ENCODE data around the gene SMG7. TPM values are rescaled to one million over a fixed set of nuclear protein-coding genes. Genes with fewer than 3 reads are reported as not detected.
A peak's percentile ranks its signal among the peaks of the same experiment; 100 is the strongest.

The SMG7 gene
- total RNA-seq, 1 donor from 2014 or later = 70.2 TPM

DNA sequence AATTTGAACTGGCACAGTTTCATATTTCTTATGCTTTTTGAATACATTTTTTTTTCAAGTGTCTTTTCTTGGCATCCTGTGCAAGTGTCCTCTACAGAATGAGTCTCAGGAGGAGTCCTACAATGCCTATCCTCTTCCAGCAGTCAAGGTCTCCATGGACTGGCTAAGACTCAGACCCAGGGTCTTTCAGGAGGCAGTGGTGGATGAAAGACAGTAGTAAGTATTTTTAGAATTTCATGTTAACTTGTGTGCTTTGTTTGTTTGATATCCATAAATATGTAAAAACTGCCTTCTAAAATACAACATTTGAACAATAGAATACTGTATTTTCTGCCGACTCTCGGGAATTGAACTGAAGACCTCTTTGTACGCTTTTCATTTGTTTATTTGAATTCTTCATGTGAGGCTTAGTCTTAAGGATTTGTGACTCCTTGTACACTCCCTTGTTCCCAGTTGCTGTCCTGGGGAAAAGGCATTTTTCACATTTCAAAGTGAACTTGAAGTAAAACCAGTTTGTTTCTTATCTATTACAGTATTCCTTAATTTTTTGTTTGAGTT lies 61.4 kb downstream of the SMG7 start:
- H3K27ac Mint-ChIP-seq (ENCODE audit: unreplicated experiment) = no peak overlapping the region
- no peak for DNase-seq (ENCODE audit: low spot score)
- TF ChIP-seq, protein P1, sequence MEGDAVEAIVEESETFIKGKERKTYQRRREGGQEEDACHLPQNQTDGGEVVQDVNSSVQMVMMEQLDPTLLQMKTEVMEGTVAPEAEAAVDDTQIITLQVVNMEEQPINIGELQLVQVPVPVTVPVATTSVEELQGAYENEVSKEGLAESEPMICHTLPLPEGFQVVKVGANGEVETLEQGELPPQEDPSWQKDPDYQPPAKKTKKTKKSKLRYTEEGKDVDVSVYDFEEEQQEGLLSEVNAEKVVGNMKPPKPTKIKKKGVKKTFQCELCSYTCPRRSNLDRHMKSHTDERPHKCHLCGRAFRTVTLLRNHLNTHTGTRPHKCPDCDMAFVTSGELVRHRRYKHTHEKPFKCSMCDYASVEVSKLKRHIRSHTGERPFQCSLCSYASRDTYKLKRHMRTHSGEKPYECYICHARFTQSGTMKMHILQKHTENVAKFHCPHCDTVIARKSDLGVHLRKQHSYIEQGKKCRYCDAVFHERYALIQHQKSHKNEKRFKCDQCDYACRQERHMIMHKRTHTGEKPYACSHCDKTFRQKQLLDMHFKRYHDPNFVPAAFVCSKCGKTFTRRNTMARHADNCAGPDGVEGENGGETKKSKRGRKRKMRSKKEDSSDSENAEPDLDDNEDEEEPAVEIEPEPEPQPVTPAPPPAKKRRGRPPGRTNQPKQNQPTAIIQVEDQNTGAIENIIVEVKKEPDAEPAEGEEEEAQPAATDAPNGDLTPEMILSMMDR (IDR thresholded peaks at IDR 0.05; ENCODE audit: unreplicated experiment) = no peak
- no peaks in the 10 kb centered on the region for H3K27me3 Mint-ChIP-seq (ENCODE audit: unreplicated experiment)
- H3K4me1 Mint-ChIP-seq (ENCODE audit: unreplicated experiment) = no peaks in the 10 kb centered on the region
- peaks cover 12% of the 10 kb centered on the region for H3K36me3 Mint-ChIP-seq (ENCODE audit: low read depth, unreplicated experiment)
- no peaks in the 10 kb centered on the region for H3K9me3 Mint-ChIP-seq (ENCODE audit: unreplicated experiment)
- no peak overlapping the region for H3K4me3 Mint-ChIP-seq (ENCODE audit: unreplicated experiment)

DNA sequence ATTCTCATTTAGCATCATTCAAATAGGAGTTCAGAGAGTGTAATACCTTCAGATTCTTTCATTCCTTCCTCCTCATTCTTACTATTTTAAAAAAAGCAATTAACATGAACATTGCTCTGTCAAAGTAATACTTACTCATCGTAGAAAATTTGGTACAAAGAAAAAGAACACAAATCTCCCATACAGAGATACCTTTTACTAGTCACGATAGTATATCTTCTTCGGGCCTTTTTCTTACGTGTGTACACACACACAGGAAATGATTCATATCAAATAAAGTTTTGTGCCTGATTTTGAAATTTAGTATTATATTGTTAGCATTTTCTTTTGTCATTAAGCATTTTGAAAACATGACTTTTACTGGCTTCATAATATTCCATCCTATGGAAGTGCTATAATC lies 65.1 kb downstream of the SMG7 start:
- TF ChIP-seq, protein P1 (IDR thresholded peaks at IDR 0.05; ENCODE audit: unreplicated experiment) = no peak
- H3K9me3 Mint-ChIP-seq (ENCODE audit: unreplicated experiment) = no peaks in the 10 kb centered on the region
- H3K4me1 Mint-ChIP-seq (ENCODE audit: unreplicated experiment) = peaks cover 5% of the 10 kb centered on the region
- DNase-seq (ENCODE audit: low spot score) = no peak
- no peak overlapping the region for H3K4me3 Mint-ChIP-seq (ENCODE audit: unreplicated experiment)
- H3K36me3 Mint-ChIP-seq (ENCODE audit: low read depth, unreplicated experiment) = peaks cover 18% of the 10 kb centered on the region
- no peaks in the 10 kb centered on the region for H3K27me3 Mint-ChIP-seq (ENCODE audit: unreplicated experiment)
- H3K27ac Mint-ChIP-seq (ENCODE audit: unreplicated experiment) = no peak overlapping the region

DNA sequence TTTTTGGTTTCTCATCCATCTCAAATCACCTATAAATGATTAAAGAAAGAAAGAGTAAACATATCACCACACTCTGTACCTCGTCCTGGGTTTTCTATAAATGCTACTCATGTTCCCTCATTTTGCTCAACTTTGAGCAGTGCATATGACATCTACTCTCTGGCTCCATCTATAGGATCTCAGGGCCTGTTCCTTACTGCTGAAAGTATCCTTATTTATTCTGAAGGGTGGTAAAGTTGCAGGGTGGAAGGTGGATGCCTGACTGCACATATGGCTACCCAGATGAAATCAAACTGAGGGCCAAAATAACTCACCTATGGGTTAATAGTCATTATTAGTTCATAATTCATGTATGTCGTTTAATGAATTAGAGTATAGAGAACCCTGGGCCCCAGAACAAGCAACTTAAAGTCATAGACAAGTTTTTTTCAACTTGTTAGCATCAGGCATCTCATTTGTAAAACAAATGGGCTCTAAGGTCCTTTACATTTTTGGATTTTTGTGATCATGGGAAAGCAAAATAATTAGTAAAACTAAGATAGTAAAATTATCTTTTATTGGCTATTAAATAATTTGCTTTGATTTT lies 71.4 kb downstream of the SMG7 start:
- Mint-ChIP-seq H3K27me3 (ENCODE audit: unreplicated experiment) (no peaks in the 10 kb centered on the region), H3K36me3 (ENCODE audit: low read depth, unreplicated experiment) (peaks cover 28% of the 10 kb centered on the region), H3K4me1 (ENCODE audit: unreplicated experiment) (peaks cover 41% of the 10 kb centered on the region), H3K27ac (ENCODE audit: unreplicated experiment) (no peak overlapping the region), H3K9me3 (ENCODE audit: unreplicated experiment) (no peaks in the 10 kb centered on the region), H3K4me3 (ENCODE audit: unreplicated experiment) (no peak overlapping the region)
- TF ChIP-seq, protein P1 (IDR thresholded peaks at IDR 0.05; ENCODE audit: unreplicated experiment) = no peak
- DNase-seq (ENCODE audit: low spot score) = peak; percentile 26

DNA sequence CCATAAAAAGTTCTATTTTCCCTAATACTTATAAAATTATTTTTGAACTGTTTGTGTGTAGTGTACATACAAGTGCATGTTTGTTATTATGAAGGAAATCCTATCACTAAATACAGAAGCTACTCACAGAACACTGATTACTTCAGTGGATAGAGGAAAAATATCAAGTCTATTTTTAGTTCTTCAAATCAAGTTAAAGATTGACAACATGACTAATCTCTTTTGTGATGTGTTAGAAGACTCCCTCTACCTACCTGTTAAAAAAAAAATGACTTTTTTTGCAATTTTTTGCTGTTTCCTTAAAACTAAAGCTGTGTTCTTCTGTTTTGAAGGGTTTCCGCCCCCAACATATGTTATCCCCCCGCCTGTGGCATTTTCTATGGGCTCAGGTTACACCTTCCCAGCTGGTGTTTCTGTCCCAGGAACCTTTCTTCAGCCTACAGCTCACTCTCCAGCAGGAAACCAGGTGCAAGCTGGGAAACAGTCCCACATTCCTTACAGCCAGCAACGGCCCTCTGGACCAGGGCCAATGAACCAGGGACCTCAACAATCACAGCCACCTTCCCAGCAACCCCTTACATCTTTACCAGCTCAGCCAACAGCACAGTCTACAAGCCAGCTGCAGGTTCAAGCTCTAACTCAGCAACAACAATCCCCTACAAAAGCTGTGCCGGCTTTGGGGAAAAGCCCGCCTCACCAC lies 72.4 kb downstream of the SMG7 start:
- no peak for DNase-seq (ENCODE audit: low spot score)
- Mint-ChIP-seq H3K27me3 (ENCODE audit: unreplicated experiment) (no peaks in the 10 kb centered on the region), H3K36me3 (ENCODE audit: low read depth, unreplicated experiment) (peaks cover 27% of the 10 kb centered on the region), H3K27ac (ENCODE audit: unreplicated experiment) (peak overlapping the region; percentile 77), H3K4me1 (ENCODE audit: unreplicated experiment) (peaks cover 51% of the 10 kb centered on the region), H3K4me3 (ENCODE audit: unreplicated experiment) (peak overlapping the region; percentile 68), H3K9me3 (ENCODE audit: unreplicated experiment) (no peaks in the 10 kb centered on the region)
- TF ChIP-seq, protein P1 (IDR thresholded peaks at IDR 0.05; ENCODE audit: unreplicated experiment) = no peak

DNA sequence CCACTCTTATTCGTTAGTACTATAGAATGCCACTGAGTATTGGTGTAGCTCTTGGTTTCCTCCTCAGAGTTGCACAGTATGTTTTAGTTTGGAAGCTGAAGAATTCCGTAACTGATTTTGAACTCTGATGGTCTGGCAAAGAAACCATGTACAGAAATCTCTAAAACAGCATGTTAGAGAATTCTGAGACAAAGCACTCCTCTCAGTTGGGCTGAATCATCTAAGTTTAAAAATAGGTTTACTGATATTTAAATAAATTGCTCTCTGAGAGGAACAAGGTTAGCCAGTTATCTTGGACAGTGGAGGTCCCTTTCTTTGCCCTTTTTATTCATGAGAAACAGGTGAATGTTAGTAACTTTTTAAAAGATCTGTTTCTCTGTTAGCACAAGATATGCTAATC lies 74.1 kb downstream of the SMG7 start:
- Mint-ChIP-seq H3K4me1 (ENCODE audit: unreplicated experiment) (peaks cover 63% of the 10 kb centered on the region), H3K27ac (ENCODE audit: unreplicated experiment) (peak overlapping the region; percentile 95), H3K9me3 (ENCODE audit: unreplicated experiment) (no peaks in the 10 kb centered on the region), H3K36me3 (ENCODE audit: low read depth, unreplicated experiment) (peaks cover 30% of the 10 kb centered on the region), H3K4me3 (ENCODE audit: unreplicated experiment) (peak overlapping the region; percentile 69), H3K27me3 (ENCODE audit: unreplicated experiment) (no peaks in the 10 kb centered on the region)
- TF ChIP-seq, protein P1 (IDR thresholded peaks at IDR 0.05; ENCODE audit: unreplicated experiment) = no peak
- no peak for DNase-seq (ENCODE audit: low spot score)
